Retinal pigment epithelial cell (primary cell): ENCODE measurements around the gene DSCAML1.

Experiments used
- DNase-seq: peaks from one replicate; pipeline ENCODE4 v3.0.0-alpha.2; 2010; ENCODE audit warnings: low read depth
- H3K4me3 ChIP-seq: 2 replicates; pipeline ENCODE4 v1.5.1; 2011; ENCODE audit warnings: mild to moderate bottlenecking, low read length, control low read depth, moderate library complexity
- TF ChIP-seq, protein P1 (sequence below): conservative IDR thresholded peaks from 2 replicates; pipeline ENCODE4 v1.5.1; 2011; ENCODE audit warnings: low read depth, low read length, control low read depth, inconsistent platforms

Gene DSCAML1

DNA sequence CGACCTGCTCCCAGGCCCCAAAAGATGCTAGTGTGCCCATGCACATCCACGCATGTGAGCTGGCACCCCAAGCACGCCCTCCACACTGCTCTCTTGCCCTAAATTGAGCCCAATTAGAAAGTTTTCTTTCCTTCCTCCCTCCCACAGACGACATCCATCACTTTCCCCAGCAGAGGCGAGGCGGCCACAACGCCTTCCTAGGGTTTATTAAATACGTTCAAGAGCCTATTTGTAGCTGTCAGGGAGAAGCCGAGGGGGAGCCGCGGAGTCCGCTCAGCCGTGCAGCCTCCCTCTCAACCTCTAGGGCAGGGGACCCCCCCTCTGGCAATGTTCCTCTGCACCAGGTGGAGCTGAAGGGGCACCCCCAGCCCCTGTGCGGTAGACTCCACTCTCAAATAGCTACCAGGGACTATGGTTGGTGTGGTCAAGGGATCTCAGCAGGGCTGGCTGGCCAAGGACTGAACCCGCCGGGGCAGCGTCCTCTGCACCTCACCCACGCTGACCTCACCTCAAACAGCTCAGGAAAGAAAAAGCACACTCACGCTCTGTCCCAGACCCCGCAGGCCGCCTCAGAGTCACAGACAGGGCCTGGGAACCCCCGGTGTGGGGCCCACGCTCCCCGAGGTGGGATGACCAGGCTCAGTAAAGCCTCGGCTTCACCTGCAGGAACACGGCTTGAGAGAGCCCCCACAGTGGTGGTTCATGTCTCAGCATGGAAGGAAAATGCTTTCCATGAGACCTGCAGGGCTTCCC is 152.4 kb downstream of the DSCAML1 start:
- TF ChIP-seq, protein P1, sequence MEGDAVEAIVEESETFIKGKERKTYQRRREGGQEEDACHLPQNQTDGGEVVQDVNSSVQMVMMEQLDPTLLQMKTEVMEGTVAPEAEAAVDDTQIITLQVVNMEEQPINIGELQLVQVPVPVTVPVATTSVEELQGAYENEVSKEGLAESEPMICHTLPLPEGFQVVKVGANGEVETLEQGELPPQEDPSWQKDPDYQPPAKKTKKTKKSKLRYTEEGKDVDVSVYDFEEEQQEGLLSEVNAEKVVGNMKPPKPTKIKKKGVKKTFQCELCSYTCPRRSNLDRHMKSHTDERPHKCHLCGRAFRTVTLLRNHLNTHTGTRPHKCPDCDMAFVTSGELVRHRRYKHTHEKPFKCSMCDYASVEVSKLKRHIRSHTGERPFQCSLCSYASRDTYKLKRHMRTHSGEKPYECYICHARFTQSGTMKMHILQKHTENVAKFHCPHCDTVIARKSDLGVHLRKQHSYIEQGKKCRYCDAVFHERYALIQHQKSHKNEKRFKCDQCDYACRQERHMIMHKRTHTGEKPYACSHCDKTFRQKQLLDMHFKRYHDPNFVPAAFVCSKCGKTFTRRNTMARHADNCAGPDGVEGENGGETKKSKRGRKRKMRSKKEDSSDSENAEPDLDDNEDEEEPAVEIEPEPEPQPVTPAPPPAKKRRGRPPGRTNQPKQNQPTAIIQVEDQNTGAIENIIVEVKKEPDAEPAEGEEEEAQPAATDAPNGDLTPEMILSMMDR: no peak
- H3K4me3 ChIP-seq: no peak overlapping the region
- DNase-seq: no peak

DNA sequence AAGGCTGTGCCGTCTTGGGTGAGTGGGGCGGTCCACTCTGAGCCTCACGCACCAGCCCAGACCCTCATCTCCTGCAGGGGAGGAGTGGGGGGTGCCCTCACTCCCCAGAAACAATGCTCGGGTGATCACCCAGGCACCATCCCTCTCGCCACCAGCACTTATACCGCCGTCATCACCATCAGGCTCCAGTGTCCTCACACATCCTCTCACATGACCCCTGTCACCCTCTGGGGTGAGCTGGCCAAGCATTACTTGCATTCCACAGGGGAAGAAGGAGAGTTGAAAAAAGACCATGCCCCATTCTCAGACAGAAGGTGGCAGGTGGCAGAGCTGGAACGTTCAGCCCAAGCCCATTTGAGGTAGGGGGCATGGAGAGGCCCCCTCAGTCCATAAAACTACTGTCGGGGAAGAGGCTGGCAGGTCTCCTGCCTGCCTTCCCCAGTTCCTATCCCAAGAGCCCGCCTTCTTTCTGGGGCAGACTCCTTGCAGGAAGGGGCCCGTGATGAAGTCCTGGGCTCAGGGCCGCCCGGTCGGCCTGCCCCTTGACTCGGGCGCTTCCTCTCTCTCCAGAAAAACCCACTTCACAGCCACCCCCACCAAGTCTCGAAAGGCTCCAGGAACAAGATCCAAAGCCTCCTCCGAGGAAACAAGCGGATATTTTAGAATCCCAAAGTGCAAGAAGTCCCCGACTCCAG is 153.3 kb downstream of the DSCAML1 start:
- no peak overlapping the region for H3K4me3 ChIP-seq
- no peak for DNase-seq
- TF ChIP-seq, protein P1: no peak

GRCh38 chr11:117642835-117643234 is 154.2 kb downstream of the DSCAML1 start:
- no peak overlapping the region for H3K4me3 ChIP-seq
- DNase-seq: no peak
- TF ChIP-seq, protein P1: no peak

DNA sequence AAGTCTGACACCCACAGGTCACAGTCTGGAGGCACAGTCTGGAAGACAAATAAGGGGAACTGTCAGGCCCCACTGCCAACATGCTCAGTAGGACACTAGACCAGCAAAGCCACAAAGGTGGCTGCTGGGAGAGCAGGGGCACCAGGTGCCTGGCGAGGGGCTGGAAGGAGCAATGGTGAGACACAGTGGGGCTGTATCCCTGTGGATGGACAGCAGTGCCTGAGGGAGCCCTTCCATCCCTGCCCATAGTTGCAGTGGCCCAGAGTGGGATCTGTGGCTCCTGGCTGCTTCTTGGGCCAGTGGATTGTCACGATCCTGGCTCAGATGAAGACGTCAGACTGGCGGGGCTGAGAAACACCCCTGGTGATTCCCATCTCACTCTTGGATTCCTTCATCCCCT is 154.6 kb downstream of the DSCAML1 start:
- TF ChIP-seq, protein P1: no peak
- H3K4me3 ChIP-seq: no peak overlapping the region
- DNase-seq: no peak

- DNase-seq: no peak
- no peak overlapping the region for H3K4me3 ChIP-seq
- TF ChIP-seq, protein P1: no peak
Measured at GRCh38 chr11:117641008-117641915, 155.8 kb downstream of the DSCAML1 start.

GRCh38 chr11:117640041-117640440 is 157.0 kb downstream of the DSCAML1 start:
- no peak overlapping the region for H3K4me3 ChIP-seq
- TF ChIP-seq, protein P1: no peak
- no peak for DNase-seq
